H1 (cell line): Measurements from ENCODE around the gene NUDT6. TPM values are rescaled to one million over a fixed set of nuclear protein-coding genes. Genes with fewer than 3 reads are reported as not detected.

ENCODE experiments used
- CTCF ChIA-PET: fragments of 300-600 bp; sonication (Branson Sonifier 250); formaldehyde crosslinking; loops from one replicate; lab custom pipeline; 2021; ENCODE audit not compliant: partially characterized antibody; lab: Charles Lee
- POLR2A ChIA-PET: fragments of 300-600 bp; sonication (Branson Sonifier 250); formaldehyde crosslinking; loops from one replicate; lab custom pipeline; 2021; ENCODE audit warnings: inconsistent platforms; ENCODE audit not compliant: partially characterized antibody; lab: Charles Lee
- DNase-seq, 2 experiments: peaks; one replicate each; pipeline versions ENCODE4 v3.0.0 to v3.0.0-alpha.2; 2010 to 2022; ENCODE audit warnings: low spot score in 2 of 2, low read depth in 1 of 2, mixed read lengths in 1 of 2
- FAIRE-seq: peaks from 2 replicates; lab custom pipeline; 2011; peaks lifted over from hg19 to GRCh38; lab: Jason Lieb, UNC
- H2AFZ ChIP-seq: 2 replicates; pipeline ENCODE4 v1.8.1; 2012; ENCODE audit warnings: low read length, inconsistent platforms
- H2AK5ac ChIP-seq: 2 replicates; pipeline ENCODE4 v1.6.1; 2013; ENCODE audit warnings: low read depth, low read length
- H2BK120ac ChIP-seq: replicated peaks from 2 replicates; pipeline ENCODE3; 2013; ENCODE audit warnings: low read depth, low read length, inconsistent platforms
- H2BK12ac ChIP-seq: 2 replicates; pipeline ENCODE4 v1.6.1; 2013; ENCODE audit warnings: low read depth, low read length
- H2BK15ac ChIP-seq: 2 replicates; pipeline ENCODE4 v1.6.1; 2013; ENCODE audit warnings: low read length
- H2BK20ac ChIP-seq: 2 replicates; pipeline ENCODE4 v1.6.1; 2013; ENCODE audit warnings: low read length
- H2BK5ac ChIP-seq: 2 replicates; pipeline ENCODE4 v1.6.1; 2013; ENCODE audit warnings: low read depth, low read length
- H3K14ac ChIP-seq: 2 replicates; pipeline ENCODE4 v1.6.1; 2013; ENCODE audit warnings: inconsistent platforms; ENCODE audit not compliant: insufficient read length
- H3K18ac ChIP-seq: 2 replicates; pipeline ENCODE4 v1.6.1; 2013; ENCODE audit warnings: low read length; ENCODE audit errors: extremely low read depth
- H3K23ac ChIP-seq: 2 replicates; pipeline ENCODE4 v1.6.1; 2013; ENCODE audit warnings: inconsistent platforms; ENCODE audit not compliant: insufficient read length
- H3K23me2 ChIP-seq: 2 replicates; pipeline ENCODE4 v1.6.1; 2013; ENCODE audit warnings: low read depth, low read length
- H3K27ac ChIP-seq: 2 replicates; pipeline ENCODE4 v1.6.1; 2011; ENCODE audit warnings: low read depth, low read length, inconsistent platforms
- H3K27me3 ChIP-seq, 4 experiments: replicated peaks in 1 of 4; 1 replicate in 1 of 4; 2 replicates in 3 of 4; pipeline versions ENCODE4 v1.6.1 to v1.8.1; 2011 to 2013; ENCODE audit warnings: low read length in 3 of 4, mild to moderate bottlenecking in 3 of 4, inconsistent platforms in 2 of 4, mixed read lengths in 2 of 4, moderate library complexity in 1 of 4; ENCODE audit not compliant: control insufficient read depth in 3 of 4, insufficient read depth in 3 of 4; ENCODE audit errors: extremely low read depth in 1 of 4
- H3K36me3 ChIP-seq, 4 experiments: 2 replicates each; pipeline versions ENCODE4 v1.6.1 to v1.8.1; 2011 to 2013; ENCODE audit warnings: mild to moderate bottlenecking in 4 of 4, low read length in 3 of 4, moderate library complexity in 2 of 4, control low read depth in 1 of 4, inconsistent platforms in 1 of 4; ENCODE audit not compliant: insufficient read depth in 4 of 4, control insufficient read depth in 2 of 4
- H3K4ac ChIP-seq: replicated peaks from 2 replicates; pipeline ENCODE3; 2013; ENCODE audit warnings: low read length, low read depth, mixed read lengths, inconsistent platforms; ENCODE audit not compliant: insufficient read length
- H3K4me1 ChIP-seq, 4 experiments: replicated peaks in 1 of 4; 1 replicate in 1 of 4; 2 replicates in 3 of 4; pipeline versions ENCODE4 v1.6.1 to v1.8.1; 2011 to 2013; ENCODE audit warnings: low read length in 3 of 4, inconsistent platforms in 2 of 4, mixed read lengths in 1 of 4; ENCODE audit not compliant: insufficient read depth in 4 of 4, control insufficient read depth in 3 of 4
- H3K4me2 ChIP-seq, 2 experiments: 2 replicates each; pipeline versions ENCODE4 v1.6.1 to v1.8.1; 2011 to 2013; ENCODE audit warnings: low read depth in 2 of 2, low read length in 2 of 2, control low read depth in 1 of 2, inconsistent platforms in 1 of 2, mild to moderate bottlenecking in 1 of 2; ENCODE audit not compliant: insufficient read depth in 1 of 2
- H3K4me3 ChIP-seq, 4 experiments: fragments of 200-600, 300-600 bp in 1 of 4; sonication (generic), shearing (Covaris generic), sonication (Bioruptor Twin) in 1 of 4; 2 replicates each; pipeline versions ENCODE4 v1.5.1 to v1.8.1; 2011 to 2016; ENCODE audit warnings: low read length in 4 of 4, low read depth in 3 of 4, control low read depth in 2 of 4, inconsistent platforms in 2 of 4, mild to moderate bottlenecking in 2 of 4, mixed read lengths in 1 of 4, moderate library complexity in 1 of 4; ENCODE audit not compliant: insufficient read depth in 2 of 4; ENCODE audit errors: extremely low read depth in 1 of 4
- H3K56ac ChIP-seq: replicated peaks from 2 replicates; pipeline ENCODE3; 2013; ENCODE audit warnings: low read depth, mild to moderate bottlenecking, mixed read lengths, low read length, inconsistent platforms; ENCODE audit not compliant: insufficient read length
- H3K79me1 ChIP-seq: 2 replicates; pipeline ENCODE4 v1.6.1; 2013; ENCODE audit warnings: low read depth, low read length, control low read depth
- H3K79me2 ChIP-seq, 2 experiments: 2 replicates each; pipeline versions ENCODE4 v1.6.1 to v1.8.1; 2012 to 2013; ENCODE audit warnings: low read length in 2 of 2, mild to moderate bottlenecking in 2 of 2, inconsistent platforms in 1 of 2; ENCODE audit not compliant: insufficient read depth in 2 of 2, control insufficient read depth in 1 of 2
- H3K9ac ChIP-seq, 4 experiments: replicated peaks in 1 of 4; 1 replicate in 1 of 4; 2 replicates in 3 of 4; pipeline versions ENCODE4 v1.6.1 to v1.8.1; 2011 to 2013; ENCODE audit warnings: low read depth in 3 of 4, low read length in 3 of 4, control low read depth in 2 of 4, mild to moderate bottlenecking in 2 of 4, moderate library complexity in 2 of 4, inconsistent platforms in 1 of 4; ENCODE audit errors: extremely low read depth in 1 of 4
- H3K9me3 ChIP-seq, 2 experiments: 2 replicates each; pipeline versions ENCODE4 v1.6.1 to v1.8.1; 2012 to 2013; ENCODE audit warnings: mild to moderate bottlenecking in 2 of 2, moderate library complexity in 2 of 2, control low read depth in 1 of 2, inconsistent platforms in 1 of 2, low read depth in 1 of 2, low read length in 1 of 2, mixed read lengths in 1 of 2; ENCODE audit not compliant: insufficient read depth in 2 of 2
- H4K20me1 ChIP-seq, 2 experiments: replicated peaks in 1 of 2; 2 replicates each; pipeline versions ENCODE3 to v1.8.1; 2011 to 2013; ENCODE audit warnings: inconsistent platforms in 2 of 2, low read length in 2 of 2, mild to moderate bottlenecking in 1 of 2; ENCODE audit not compliant: insufficient read depth in 2 of 2, control insufficient read depth in 1 of 2
- H4K5ac ChIP-seq: 2 replicates; pipeline ENCODE4 v1.6.1; 2013; ENCODE audit warnings: low read length, low read depth, mixed read lengths, inconsistent platforms; ENCODE audit not compliant: insufficient read length
- H4K8ac ChIP-seq: 2 replicates; pipeline ENCODE4 v1.8.0; 2013; ENCODE audit warnings: mild to moderate bottlenecking, moderate library complexity, low read length, inconsistent platforms; ENCODE audit not compliant: insufficient read depth; ENCODE audit errors: extremely low read depth
- H4K91ac ChIP-seq: replicated peaks from 2 replicates; pipeline ENCODE3; 2013; ENCODE audit warnings: low read length, mixed read lengths, inconsistent platforms; ENCODE audit not compliant: insufficient read length
- JUN ChIP-seq: IDR thresholded peaks from 2 replicates; pipeline ENCODE4 v1.6.1; 2011; ENCODE audit warnings: low read depth, mild to moderate bottlenecking, improper control_type of control experiment, low read length
- POLR2AphosphoS5 ChIP-seq: IDR thresholded peaks from 2 replicates; pipeline ENCODE4 v1.6.1; 2011; ENCODE audit warnings: low read depth, low read length
- WGBS, 2 experiments: shearing (Covaris generic) in 1 of 2; methylation state at CpG; one replicate each; pipeline versions ENCODE4 v1.1.6 to v1.1.7; 2013 to 2015; ENCODE audit warnings: low lambda C conversion rate in 2 of 2, mixed read lengths in 2 of 2, inconsistent platforms in 1 of 2, low coverage in 1 of 2, missing lambda C conversion rate in 1 of 2; ENCODE audit not compliant: insufficient replicate concordance in 2 of 2, insufficient coverage in 1 of 2, insufficient read length in 1 of 2; ENCODE audit errors: extremely low coverage in 1 of 2, missing lambda C conversion rate in 1 of 2; 5-methylcytosine and 5-hydroxymethylcytosine counted together
- polyA plus RNA-seq, 7 experiments: library from polyadenylated mRNA; depleted of rRNA in 3 of 7; stranded (reverse) in 5 of 7; unstranded in 2 of 7; fragments of >200 nt in 5 of 7; fragments of 200-250 nt in 2 of 7; gene quantifications; 1 replicate in 5 of 7; 2 replicates in 1 of 7; 4 replicates in 1 of 7; pipeline versions ENCODE4 v1.2.1 to v1.2.3, GENCODE V29; 2011 to 2013; ENCODE audit warnings: missing spikeins in 2 of 7, mixed read lengths in 2 of 7
- total RNA-seq: library from RNA; stranded (reverse); fragmentation: NEBNext Ultra II Directional; extraction: Animal tissue kit (Norgen Biotek cat#: 25700); gene quantifications from 2 replicates; pipeline ENCODE4 v1.2.1, GENCODE V29; 2021

Gene NUDT6
- total and polyA plus RNA-seq, 2 of the 8 experiments (the other 6 are each of a cell fraction or from before 2014, with no cell fraction given) = 5.0 to 12.4 TPM

- WGBS, 2 experiments = 85% methylated on average over 10 of the region's 10 CpGs; no CpG with 5 or more reads in 1 of the 2 experiments
- Histone ChIP-seq H3K79me2 (peaks cover 32 to 100% of the 10 kb centered on the region in 2 experiments; a peak in 3 of 4 replicates), H4K91ac (no peak overlapping the region)
Measured at GRCh38 chr4:122854447-122855352, 67.7 kb downstream of the NUDT6 start.

More at GRCh38 chr4:122854447-122855352, 67.7 kb downstream of the NUDT6 start:
- Histone ChIP-seq H2AFZ (no peak overlapping the region), H3K23me2 (no peaks in the 10 kb centered on the region), H2BK20ac (no peak overlapping the region), H3K27me3 (no peaks in the 10 kb centered on the region), H3K18ac (no peak overlapping the region), H3K36me3 (peaks cover 0 to 28% (median 2%) of the 10 kb centered on the region in 4 experiments; a peak in 2 of 8 replicates), H3K4me2 (peak overlapping the region in 1 of 2 experiments; percentile 43; a peak in 2 of 4 replicates), H3K56ac (no peak overlapping the region), H4K20me1 (peaks cover 28 to 48% of the 10 kb centered on the region in 2 experiments), H3K27ac (no peak overlapping the region), H3K79me1 (peaks cover 7% of the 10 kb centered on the region), H4K5ac (no peak overlapping the region), H3K9ac (peak overlapping the region in 1 of 4 experiments; percentile 12; a peak in 1 of 7 replicates), H3K9me3 (no peaks in the 10 kb centered on the region), H3K4me1 (peaks cover 6 to 46% (median 24%) of the 10 kb centered on the region in 4 experiments), H3K14ac (no peak overlapping the region), H4K8ac (no peak overlapping the region), H2BK5ac (no peak overlapping the region; the same call in 1 of the 2 replicates), H3K4me3 (no peak overlapping the region), H2BK15ac (no peak overlapping the region), H3K23ac (no peak overlapping the region), H2BK120ac (no peak overlapping the region), H2AK5ac (no peak overlapping the region), H3K4ac (no peak overlapping the region), H2BK12ac (no peak overlapping the region)
- FAIRE-seq (no peak), DNase-seq (no peak)
- ChIA-PET CTCF (interaction anchor here (0.8 to 3.5 kb wide), 7 partner anchors 11 to 277 kb away, joined by 3 to 15 read pairs (median 3); no protein-coding TSS in a partner anchor), POLR2A (interaction anchor here (0.9 to 19.7 kb wide), 9 partner anchors 9 to 100 kb away, joined by 3 to 278 read pairs (median 4); partner anchors contain the start of gene FGF2)
- 0 out of 2 replicates have a peak, but pooled peaks have one; percentile 4 for TF ChIP-seq POLR2AphosphoS5
- TF ChIP-seq JUN = no peak
